ENCODE measurements around the gene TOR1A.
"Not testable (repeated sequence)": the region's sequence is repeated elsewhere in the genome, so short reads cannot be mapped to it uniquely, and the experiment has no call there.

DNA sequence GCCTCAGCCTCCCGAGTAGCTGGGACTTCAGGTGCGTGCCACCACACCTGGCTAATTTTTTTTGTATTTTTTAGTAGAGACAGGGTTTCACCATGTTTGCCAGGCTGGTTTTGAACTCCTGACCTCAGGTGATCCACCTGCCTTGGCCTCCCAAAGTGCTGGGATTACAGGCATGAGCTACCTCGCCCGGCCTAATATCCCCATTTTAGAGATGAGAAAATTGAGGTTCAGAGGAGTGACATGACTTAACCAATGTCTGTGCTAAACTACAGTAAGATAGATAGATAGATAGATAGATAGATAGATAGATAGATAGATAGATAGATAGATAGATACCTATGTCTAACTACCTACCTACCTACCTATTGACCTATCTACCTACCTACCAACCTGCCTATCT lies 47.8 kb downstream of the TOR1A start:
- TF ChIP-seq, protein P1, sequence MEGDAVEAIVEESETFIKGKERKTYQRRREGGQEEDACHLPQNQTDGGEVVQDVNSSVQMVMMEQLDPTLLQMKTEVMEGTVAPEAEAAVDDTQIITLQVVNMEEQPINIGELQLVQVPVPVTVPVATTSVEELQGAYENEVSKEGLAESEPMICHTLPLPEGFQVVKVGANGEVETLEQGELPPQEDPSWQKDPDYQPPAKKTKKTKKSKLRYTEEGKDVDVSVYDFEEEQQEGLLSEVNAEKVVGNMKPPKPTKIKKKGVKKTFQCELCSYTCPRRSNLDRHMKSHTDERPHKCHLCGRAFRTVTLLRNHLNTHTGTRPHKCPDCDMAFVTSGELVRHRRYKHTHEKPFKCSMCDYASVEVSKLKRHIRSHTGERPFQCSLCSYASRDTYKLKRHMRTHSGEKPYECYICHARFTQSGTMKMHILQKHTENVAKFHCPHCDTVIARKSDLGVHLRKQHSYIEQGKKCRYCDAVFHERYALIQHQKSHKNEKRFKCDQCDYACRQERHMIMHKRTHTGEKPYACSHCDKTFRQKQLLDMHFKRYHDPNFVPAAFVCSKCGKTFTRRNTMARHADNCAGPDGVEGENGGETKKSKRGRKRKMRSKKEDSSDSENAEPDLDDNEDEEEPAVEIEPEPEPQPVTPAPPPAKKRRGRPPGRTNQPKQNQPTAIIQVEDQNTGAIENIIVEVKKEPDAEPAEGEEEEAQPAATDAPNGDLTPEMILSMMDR (IDR thresholded peaks at IDR 0.05), result not testable (repeated sequence)
- TF ChIP-seq EP300, POLR2AphosphoS5 (IDR thresholded peaks at IDR 0.05): not testable (repeated sequence)

Data from gastroesophageal sphincter (tissue), 3 donors.